ENCODE data around the gene HMX3.

GRCh38 chr10:123146013-123146893, 10.5 kb downstream of the HMX3 start:
- TF ChIP-seq CTCF (IDR thresholded peaks at IDR 0.05; ENCODE audit: low read length), result no peak
- no peak for TF ChIP-seq EZH2 (optimal IDR thresholded peaks at IDR 0.05; ENCODE audit: low read depth, low read length)
- TF ChIP-seq EZH2phosphoT487 (IDR thresholded peaks at IDR 0.05; ENCODE audit: low read length), result no peak

Measured in MM.1S (cell line).